ENCODE results near the gene ANKRD49. TPM values are rescaled to one million over a fixed set of nuclear protein-coding genes. Genes with fewer than 3 reads are reported as not detected.

Gene ANKRD49
- total and polyA plus RNA-seq, 5 donors from 2014 or later: 34.0 to 38.6 (median 37.9) TPM

GRCh38 chr11:94536386-94536785, 42.6 kb downstream of the ANKRD49 start:
- Histone ChIP-seq H3K27me3 (ENCODE audit: control insufficient read depth, insufficient read depth, low read length) (peaks cover 11% of the 10 kb centered on the region), H3K27ac (ENCODE audit: insufficient read depth, low read length, poor library complexity, severe bottlenecking) (no peak overlapping the region), H3K36me3 (ENCODE audit: control insufficient read depth, insufficient read depth, low read length) (no peaks in the 10 kb centered on the region), H3K9me3 (ENCODE audit: control insufficient read depth in 2 of 2, low read length in 2 of 2) (no peaks in the 10 kb centered on the region), H3K4me1 (ENCODE audit: control insufficient read depth, insufficient read depth, low read length, poor library complexity, severe bottlenecking) (no peaks in the 10 kb centered on the region), H3K4me3 (ENCODE audit: low read depth, low read length) (no peak overlapping the region)
- Mint-ChIP-seq H3K27me3 (peaks cover 52% of the 10 kb centered on the region), H3K4me1 (no peaks in the 10 kb centered on the region), H3K36me3 (no peaks in the 10 kb centered on the region), H3K9me3 (peaks cover 0 to 3% (median 0%) of the 10 kb centered on the region in 7 donors), H3K4me3 (no peak overlapping the region), H3K27ac (no peak overlapping the region)
- no peak for ATAC-seq (ENCODE audit: low read depth in 2 of 2)
- no peak for DNase-seq

- no peaks in the 10 kb centered on the region for H3K4me1 Mint-ChIP-seq
- Histone ChIP-seq H3K9me3 (ENCODE audit: control insufficient read depth in 2 of 2, low read length in 2 of 2) (no peaks in the 10 kb centered on the region), H3K36me3 (ENCODE audit: control insufficient read depth, insufficient read depth, low read length) (no peaks in the 10 kb centered on the region), H3K4me3 (ENCODE audit: low read depth, low read length) (no peak overlapping the region), H3K27ac (ENCODE audit: insufficient read depth, low read length, poor library complexity, severe bottlenecking) (no peak overlapping the region), H3K27me3 (ENCODE audit: control insufficient read depth, insufficient read depth, low read length) (peaks cover 9% of the 10 kb centered on the region), H3K4me1 (ENCODE audit: control insufficient read depth, insufficient read depth, low read length, poor library complexity, severe bottlenecking) (no peaks in the 10 kb centered on the region)
- DNase-seq: no peak
- no peaks in the 10 kb centered on the region for H3K36me3 Mint-ChIP-seq
- H3K9me3 Mint-ChIP-seq: peaks cover 0 to 3% (median 0%) of the 10 kb centered on the region in 7 donors
- no peak overlapping the region for H3K4me3 Mint-ChIP-seq
- no peak for ATAC-seq (ENCODE audit: low read depth in 2 of 2)
- peaks cover 45% of the 10 kb centered on the region for H3K27me3 Mint-ChIP-seq
- no peak overlapping the region for H3K27ac Mint-ChIP-seq
These were observed 43.3 kb downstream of the ANKRD49 start for GRCh38 chr11:94537031-94537600.

- H3K4me1 ChIP-seq (ENCODE audit: control insufficient read depth, insufficient read depth, low read length, poor library complexity, severe bottlenecking): peaks cover 6% of the 10 kb centered on the region
- no peak overlapping the region for H3K4me3 ChIP-seq (ENCODE audit: low read depth, low read length)
- H3K27me3 ChIP-seq (ENCODE audit: control insufficient read depth, insufficient read depth, low read length): peaks cover 2% of the 10 kb centered on the region
- no peak overlapping the region for H3K27ac Mint-ChIP-seq
- peaks cover 26% of the 10 kb centered on the region for H3K27me3 Mint-ChIP-seq
- no peaks in the 10 kb centered on the region for H3K9me3 ChIP-seq (ENCODE audit: control insufficient read depth in 2 of 2, low read length in 2 of 2)
- no peaks in the 10 kb centered on the region for H3K36me3 Mint-ChIP-seq
- H3K4me1 Mint-ChIP-seq: peaks cover 7 to 12% (median 7%) of the 10 kb centered on the region in 4 donors
- peaks cover 0 to 3% (median 0%) of the 10 kb centered on the region in 7 donors for H3K9me3 Mint-ChIP-seq
- ATAC-seq (ENCODE audit: low read depth in 2 of 2): no peak
- no peak overlapping the region for H3K27ac ChIP-seq (ENCODE audit: insufficient read depth, low read length, poor library complexity, severe bottlenecking)
- no peak for DNase-seq
- H3K36me3 ChIP-seq (ENCODE audit: control insufficient read depth, insufficient read depth, low read length): no peaks in the 10 kb centered on the region
- no peak overlapping the region for H3K4me3 Mint-ChIP-seq
These were observed 45.6 kb downstream of the ANKRD49 start for GRCh38 chr11:94539420-94539819.

GRCh38 chr11:94543695-94544645, 50.2 kb downstream of the ANKRD49 start, which contains the start of gene FUT4:
FUT4 (plus strand) TSS chr11:94543921; CDS start chr11:94544134, 213 bp downstream.
- Mint-ChIP-seq H3K4me1 (peaks cover 23 to 48% (median 34%) of the 10 kb centered on the region in 4 donors), H3K27ac (peak within 1 kb of the TSS; percentile 93 to 99 (median 99)), H3K4me3 (peak within 1 kb of the TSS; percentile 97 to 99 (median 98)), H3K36me3 (peaks cover 3% of the 10 kb centered on the region), H3K27me3 (peaks cover 9% of the 10 kb centered on the region), H3K9me3 (peaks cover 0 to 3% (median 0%) of the 10 kb centered on the region in 7 donors)
- DNase-seq: peak; percentile 56 to 82 (median 69)
- peak within 1 kb of the TSS; percentile 57 for H3K4me3 ChIP-seq (ENCODE audit: low read depth, low read length)
- peaks cover 40% of the 10 kb centered on the region for H3K4me1 ChIP-seq (ENCODE audit: control insufficient read depth, insufficient read depth, low read length, poor library complexity, severe bottlenecking)
- no peaks in the 10 kb centered on the region for H3K36me3 ChIP-seq (ENCODE audit: control insufficient read depth, insufficient read depth, low read length)
- no peaks in the 10 kb centered on the region for H3K9me3 ChIP-seq (ENCODE audit: control insufficient read depth in 2 of 2, low read length in 2 of 2)
- ATAC-seq (ENCODE audit: low read depth in 2 of 2): peak; percentile 76 to 77
- H3K27me3 ChIP-seq (ENCODE audit: control insufficient read depth, insufficient read depth, low read length): no peaks in the 10 kb centered on the region
- peak within 1 kb of the TSS; percentile 77 for H3K27ac ChIP-seq (ENCODE audit: insufficient read depth, low read length, poor library complexity, severe bottlenecking)

- no peak overlapping the region for H3K4me3 ChIP-seq (ENCODE audit: low read depth, low read length)
- H3K9me3 ChIP-seq (ENCODE audit: control insufficient read depth in 2 of 2, low read length in 2 of 2): no peaks in the 10 kb centered on the region
- no peak for DNase-seq
- peaks cover 9% of the 10 kb centered on the region for H3K27me3 Mint-ChIP-seq
- no peak overlapping the region for H3K27ac ChIP-seq (ENCODE audit: insufficient read depth, low read length, poor library complexity, severe bottlenecking)
- H3K27me3 ChIP-seq (ENCODE audit: control insufficient read depth, insufficient read depth, low read length): no peaks in the 10 kb centered on the region
- H3K9me3 Mint-ChIP-seq: no peaks in the 10 kb centered on the region
- ATAC-seq (ENCODE audit: low read depth in 2 of 2): no peak
- no peaks in the 10 kb centered on the region for H3K36me3 ChIP-seq (ENCODE audit: control insufficient read depth, insufficient read depth, low read length)
- peak overlapping the region; percentile 77 to 90 (median 85) for H3K4me3 Mint-ChIP-seq
- H3K4me1 ChIP-seq (ENCODE audit: control insufficient read depth, insufficient read depth, low read length, poor library complexity, severe bottlenecking): peaks cover 40% of the 10 kb centered on the region
- no peak overlapping the region for H3K27ac Mint-ChIP-seq
- peaks cover 3% of the 10 kb centered on the region for H3K36me3 Mint-ChIP-seq
- H3K4me1 Mint-ChIP-seq: peaks cover 26 to 53% (median 38%) of the 10 kb centered on the region in 4 donors
These were observed 51.0 kb downstream of the ANKRD49 start for GRCh38 chr11:94544646-94545263.

- Mint-ChIP-seq H3K27ac (peak overlapping the region; percentile 73 to 94 (median 75)), H3K36me3 (peaks cover 3% of the 10 kb centered on the region), H3K9me3 (no peaks in the 10 kb centered on the region), H3K4me3 (peak overlapping the region; percentile 77 to 90 (median 85)), H3K27me3 (peaks cover 6% of the 10 kb centered on the region), H3K4me1 (peaks cover 26 to 60% (median 45%) of the 10 kb centered on the region in 4 donors)
- Histone ChIP-seq H3K36me3 (ENCODE audit: control insufficient read depth, insufficient read depth, low read length) (no peaks in the 10 kb centered on the region), H3K9me3 (ENCODE audit: control insufficient read depth in 2 of 2, low read length in 2 of 2) (no peaks in the 10 kb centered on the region), H3K4me3 (ENCODE audit: low read depth, low read length) (peak overlapping the region; percentile 53), H3K27ac (ENCODE audit: insufficient read depth, low read length, poor library complexity, severe bottlenecking) (no peak overlapping the region), H3K27me3 (ENCODE audit: control insufficient read depth, insufficient read depth, low read length) (no peaks in the 10 kb centered on the region), H3K4me1 (ENCODE audit: control insufficient read depth, insufficient read depth, low read length, poor library complexity, severe bottlenecking) (peaks cover 40% of the 10 kb centered on the region)
- ATAC-seq (ENCODE audit: low read depth in 2 of 2) (no peak), DNase-seq (no peak)
These were observed 51.7 kb downstream of the ANKRD49 start for GRCh38 chr11:94545264-94546161.

GRCh38 chr11:94546162-94546470, 52.3 kb downstream of the ANKRD49 start:
- H3K27me3 ChIP-seq (ENCODE audit: control insufficient read depth, insufficient read depth, low read length): no peaks in the 10 kb centered on the region
- Mint-ChIP-seq H3K36me3 (peaks cover 3% of the 10 kb centered on the region), H3K27ac (peak overlapping the region in 1 of 3 donors; percentile 73), H3K4me1 (peaks cover 26 to 61% (median 46%) of the 10 kb centered on the region in 4 donors), H3K27me3 (peaks cover under 1% of the 10 kb centered on the region), H3K4me3 (peak overlapping the region; percentile 77 to 90 (median 85)), H3K9me3 (no peaks in the 10 kb centered on the region)
- H3K27ac ChIP-seq (ENCODE audit: insufficient read depth, low read length, poor library complexity, severe bottlenecking): no peak overlapping the region
- ATAC-seq (ENCODE audit: low read depth in 2 of 2) (no peak), DNase-seq (no peak)
- H3K9me3 ChIP-seq (ENCODE audit: control insufficient read depth in 2 of 2, low read length in 2 of 2): no peaks in the 10 kb centered on the region
- H3K4me1 ChIP-seq (ENCODE audit: control insufficient read depth, insufficient read depth, low read length, poor library complexity, severe bottlenecking): peaks cover 40% of the 10 kb centered on the region
- H3K36me3 ChIP-seq (ENCODE audit: control insufficient read depth, insufficient read depth, low read length): no peaks in the 10 kb centered on the region
- peak overlapping the region; percentile 53 for H3K4me3 ChIP-seq (ENCODE audit: low read depth, low read length)
